GM18519 (cell line): ENCODE data around the gene GALNT17.
"Not testable (repeated sequence)": the region's sequence is repeated elsewhere in the genome, so short reads cannot be mapped to it uniquely, and the experiment has no call there.

Experiments
- ATAC-seq: cut with Tn5 transposase; IDR thresholded peaks from one replicate; pipeline ENCODE4 v1.9.1; 2021; ENCODE audit warnings: mild to moderate bottlenecking, moderate library complexity; ENCODE audit not compliant: unreplicated experiment, low FRiP score

Gene GALNT17

GRCh38 chr7:71229148-71229547 is 97.2 kb downstream of the GALNT17 start:
- ATAC-seq, result no peak

GRCh38 chr7:71229699-71230098 is 97.8 kb downstream of the GALNT17 start:
- no peak for ATAC-seq

GRCh38 chr7:71235253-71235652 is 103.3 kb downstream of the GALNT17 start:
- ATAC-seq, result no peak

GRCh38 chr7:71236230-71237105 is 104.5 kb downstream of the GALNT17 start:
- ATAC-seq, result no peak

GRCh38 chr7:71237945-71238344 is 106.0 kb downstream of the GALNT17 start:
- ATAC-seq, result no peak

- no peak for ATAC-seq
These were observed 106.8 kb downstream of the GALNT17 start for GRCh38 chr7:71238581-71239295.

- no peak for ATAC-seq
These were observed 107.8 kb downstream of the GALNT17 start for GRCh38 chr7:71239586-71240268.

- ATAC-seq, result no peak
These were observed 111.9 kb downstream of the GALNT17 start for GRCh38 chr7:71243736-71244410.

- no peak for ATAC-seq
These were observed 113.1 kb downstream of the GALNT17 start for GRCh38 chr7:71245038-71245437.

- ATAC-seq, result no peak
These were observed 119.8 kb downstream of the GALNT17 start for GRCh38 chr7:71251706-71252105.

- ATAC-seq, result no peak
These were observed 122.8 kb downstream of the GALNT17 start for GRCh38 chr7:71254751-71255150.

GRCh38 chr7:71255537-71256178 is 123.7 kb downstream of the GALNT17 start:
- ATAC-seq, result no peak

- ATAC-seq, result no peak
These were observed 129.1 kb downstream of the GALNT17 start for GRCh38 chr7:71261066-71261465.

- not testable (repeated sequence) for ATAC-seq
These were observed 130.9 kb downstream of the GALNT17 start for GRCh38 chr7:71262834-71263233.

GRCh38 chr7:71264005-71264404 is 132.1 kb downstream of the GALNT17 start:
- ATAC-seq, result no peak

GRCh38 chr7:71266912-71267311 is 135.0 kb downstream of the GALNT17 start:
- ATAC-seq, result no peak

GRCh38 chr7:71267734-71268469 is 136.0 kb downstream of the GALNT17 start:
- ATAC-seq, result no peak

GRCh38 chr7:71270558-71270957 is 138.6 kb downstream of the GALNT17 start:
- no peak for ATAC-seq

GRCh38 chr7:71271203-71271602 is 139.3 kb downstream of the GALNT17 start:
- ATAC-seq, result no peak
